Sciatic nerve (tissue), 2 donors: ENCODE data around the gene RIT2. TPM values are rescaled to one million over a fixed set of nuclear protein-coding genes. Genes with fewer than 3 reads are reported as not detected.
A peak's percentile ranks its signal among the peaks of the same experiment; 100 is the strongest.

Source experiments
- ATAC-seq: fragments of 200-7000 bp; cut with Tn5 transposase; one replicate; pipeline ENCODE4 v1.9.1; 2020; ENCODE audit warnings: mild to moderate bottlenecking, moderate library complexity
- DNase-seq: peaks from one replicate; pipeline ENCODE4 v3.0.0-alpha.2; 2020; ENCODE audit warnings: low spot score
- intact Hi-C: fragments of 100-400 bp; cut with DNase I; formaldehyde crosslinking; loops from one replicate; pipeline ENCODE4 v1.14.2; 2022
- total RNA-seq: library from RNA; stranded (reverse); fragmentation: NEBNext Ultra II Directional; extraction: Animal tissue kit (Norgen Biotek cat#: 25700); gene quantifications from one replicate; pipeline ENCODE4 v1.2.1, GENCODE V29; 2021
- donor health status: DM: no; HTN: no; CAD: no.
- donor health status: DM: no; HTN: no; CAD: no.

Gene RIT2
- total RNA-seq, 1 donor from 2014 or later: not detected

DNA sequence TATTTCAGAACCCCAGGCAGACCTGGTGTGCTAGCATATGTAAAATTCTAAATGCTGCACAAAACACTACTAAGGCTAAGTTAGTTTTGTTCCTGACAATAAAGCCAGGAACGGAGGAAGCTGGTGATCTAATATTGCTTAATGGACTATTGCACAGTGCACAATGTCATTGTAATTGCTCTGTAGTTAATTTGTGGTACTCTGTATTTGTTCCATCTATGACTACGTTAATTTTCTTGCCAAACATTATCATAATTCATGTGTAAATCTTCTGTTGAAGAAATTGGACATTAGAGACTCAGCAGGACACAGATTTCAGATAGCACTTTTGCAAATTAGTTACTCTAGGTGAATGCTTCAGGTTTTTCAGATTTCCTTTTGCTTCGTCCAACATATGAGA lies 232.3 kb downstream of the RIT2 start:
- no peak for ATAC-seq
- DNase-seq: no peak
- intact Hi-C loops: no loop called here

DNA sequence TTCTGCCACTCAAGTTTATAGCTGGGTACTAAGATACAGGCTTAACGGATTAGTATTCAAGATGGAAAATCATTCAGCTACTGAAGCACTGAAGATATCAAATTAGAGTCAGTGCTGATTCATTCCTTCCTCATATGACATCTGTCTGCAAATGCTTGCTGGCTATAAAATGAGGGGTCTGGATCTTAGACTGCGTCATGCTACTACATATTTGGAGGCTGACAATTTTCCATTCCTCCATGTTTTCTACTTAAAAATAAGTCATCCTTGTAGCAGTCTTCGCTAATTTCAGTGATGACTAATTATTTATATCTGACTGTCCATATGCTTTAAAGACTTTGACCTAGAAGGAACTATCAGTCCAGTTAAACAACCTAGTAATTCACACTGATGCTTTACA lies 233.4 kb downstream of the RIT2 start:
- intact Hi-C loops: no loop called here
- ATAC-seq (no peak), DNase-seq (no peak)

DNA sequence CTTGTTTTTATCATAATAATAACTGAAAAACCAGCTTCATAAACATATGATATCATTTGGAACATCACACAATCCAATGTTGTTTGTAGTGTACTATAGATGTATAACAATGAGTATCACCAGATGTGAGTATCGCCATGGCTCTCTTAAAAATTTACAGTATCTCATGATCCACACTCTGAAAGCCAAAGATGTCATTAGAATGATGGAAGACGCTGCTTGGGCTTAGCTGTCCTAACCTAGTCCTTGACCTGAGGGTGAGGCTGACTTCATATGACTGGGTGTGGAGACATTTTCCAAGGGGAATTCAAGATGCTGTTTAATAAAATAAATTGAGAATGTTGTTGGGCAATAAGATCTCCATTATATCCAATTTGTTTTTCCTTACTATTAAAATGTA lies 242.6 kb downstream of the RIT2 start:
- ATAC-seq (no peak), DNase-seq (no peak)
- intact Hi-C loops: no loop called here

DNA sequence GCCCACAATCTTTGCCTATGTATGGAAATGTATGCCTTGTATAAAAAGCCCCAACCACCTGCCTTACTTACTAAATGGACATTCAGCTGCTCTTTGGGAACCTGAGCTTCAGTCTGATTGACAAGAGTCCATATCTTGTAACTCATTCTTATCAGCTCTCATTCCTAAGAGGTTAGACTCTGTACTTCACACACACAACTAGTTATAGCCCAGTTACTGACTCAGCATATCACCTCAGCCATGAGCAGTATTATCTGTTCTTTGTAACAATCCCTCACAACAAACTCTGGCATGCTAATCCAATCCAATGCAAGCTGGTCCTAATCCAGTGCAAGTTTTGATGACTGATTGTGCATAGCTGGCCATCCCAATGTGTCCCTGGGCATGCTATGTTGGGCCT lies 250.6 kb downstream of the RIT2 start:
- DNase-seq: no peak
- no peak for ATAC-seq
- intact Hi-C loops: no loop called here

DNA sequence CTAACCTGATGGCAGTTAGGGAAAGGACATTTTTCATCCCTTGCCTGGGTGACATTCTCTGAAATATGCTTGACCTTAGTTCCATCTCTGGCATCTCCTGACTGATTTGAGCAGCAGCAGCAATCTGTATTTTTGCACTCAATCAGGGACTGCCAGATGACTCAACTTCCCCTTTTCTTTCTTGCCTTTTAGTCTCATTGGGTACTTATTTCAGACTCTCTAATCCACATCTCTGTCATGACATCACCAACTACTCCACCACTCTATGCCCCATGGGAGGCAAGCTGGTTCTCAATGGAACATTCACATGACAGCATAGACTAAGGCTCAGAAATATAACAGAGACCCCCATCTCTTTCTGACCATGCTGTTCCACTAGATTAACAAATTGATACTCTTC lies 254.2 kb downstream of the RIT2 start:
- ATAC-seq (no peak), DNase-seq (no peak)
- intact Hi-C loops: no loop called here

DNA sequence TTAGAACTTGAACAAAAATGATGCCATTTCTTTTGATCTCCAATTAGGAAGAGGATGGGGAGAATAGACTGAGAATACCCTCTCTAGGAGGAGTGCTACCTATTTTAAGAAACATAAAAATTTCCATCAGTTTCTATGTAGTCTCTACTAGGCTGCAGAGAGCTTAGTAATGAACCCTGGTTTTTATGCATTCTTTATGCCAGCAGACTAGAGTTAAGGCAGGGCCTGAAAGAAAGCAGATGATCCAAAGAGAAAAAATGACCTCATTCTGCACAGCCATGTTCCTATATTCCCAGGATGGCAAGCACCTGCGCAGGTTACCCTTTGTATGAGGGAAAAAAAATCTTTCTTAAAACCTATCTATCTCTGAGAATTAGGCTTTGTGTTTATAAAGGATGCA lies 254.9 kb downstream of the RIT2 start:
- intact Hi-C loops: no loop called here
- no peak for ATAC-seq
- no peak for DNase-seq

DNA sequence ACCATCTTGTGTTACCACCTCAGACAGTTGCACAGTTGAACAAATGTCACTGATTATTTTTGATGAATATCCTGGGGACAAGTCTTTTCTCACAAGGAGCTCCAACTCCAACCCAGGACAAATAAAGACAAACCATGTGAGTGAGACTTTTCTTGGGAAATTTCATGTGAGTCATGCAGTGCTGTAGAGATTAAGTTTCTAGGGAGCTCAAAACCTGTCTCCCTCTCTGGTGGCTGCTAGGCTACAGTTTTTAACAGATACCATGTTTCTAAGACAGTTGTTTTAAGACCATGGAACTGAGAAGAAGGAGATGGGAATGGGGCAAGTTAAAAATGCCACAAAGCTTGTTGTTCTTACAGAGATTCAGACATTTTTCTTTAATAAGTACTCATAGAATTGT lies 255.5 kb downstream of the RIT2 start:
- no peak for ATAC-seq
- no peak for DNase-seq

DNA sequence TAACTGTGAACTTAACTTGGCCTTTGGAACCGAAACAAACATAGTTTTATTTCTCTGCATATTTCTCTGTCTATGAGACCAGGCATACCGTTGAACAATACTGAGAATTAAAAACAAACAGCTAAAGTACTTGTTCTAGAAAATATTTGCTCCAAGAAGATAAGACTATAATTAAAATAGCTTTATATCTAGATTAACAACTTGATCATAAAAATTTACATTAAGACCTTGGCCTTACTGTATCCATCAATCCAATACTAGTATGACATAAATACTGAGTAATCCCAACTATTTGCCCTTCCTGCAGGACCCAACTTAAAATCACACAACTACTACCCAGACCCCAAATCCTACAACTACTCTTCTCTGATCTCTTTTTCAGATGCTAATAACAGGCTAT lies 260.9 kb downstream of the RIT2 start:
- no peak for ATAC-seq
- intact Hi-C loops: no loop called here
- no peak for DNase-seq

More for the DNA sequence above, 255.5 kb downstream of the RIT2 start:
- intact Hi-C loops: no loop called here

DNA sequence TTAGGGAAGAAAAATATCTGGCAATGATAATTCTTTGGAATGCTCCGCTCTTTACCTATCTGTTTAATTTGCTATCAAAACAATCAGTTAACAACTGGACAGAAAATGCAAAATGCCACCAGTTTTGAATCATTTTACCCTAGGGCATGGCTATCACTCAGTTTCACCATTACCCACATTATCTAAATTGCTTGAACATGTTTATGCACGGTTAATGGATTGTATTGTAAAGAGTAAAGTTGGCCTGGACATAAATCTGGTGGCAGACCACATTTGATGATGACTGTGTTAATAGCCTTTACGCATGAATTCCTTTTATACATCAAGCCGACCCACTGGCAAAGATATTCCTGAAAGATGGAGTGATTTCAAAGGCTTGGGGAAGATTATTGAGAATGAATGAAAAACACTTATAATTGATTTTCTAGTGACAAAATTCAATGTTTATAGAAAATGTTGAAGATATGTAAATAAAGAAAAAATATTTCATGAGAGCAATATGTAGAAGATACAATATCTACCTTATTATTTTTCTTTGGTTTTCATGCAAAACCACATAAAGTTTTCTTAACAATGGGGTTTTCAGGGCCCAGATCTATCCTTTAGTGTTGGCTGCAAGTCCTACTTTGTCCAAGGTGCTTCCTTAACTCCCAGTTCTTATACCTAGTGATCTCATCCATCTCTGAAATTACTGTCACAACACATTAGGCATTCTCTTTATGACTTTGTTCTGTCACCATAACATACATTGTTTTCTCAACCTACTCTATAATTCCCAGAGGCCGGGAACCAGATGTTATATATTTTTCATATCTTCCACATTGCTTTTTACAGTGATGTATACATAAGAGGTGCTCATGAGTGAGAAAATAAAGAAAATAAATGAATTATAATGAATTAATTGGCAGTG lies 265.1 kb downstream of the RIT2 start:
- intact Hi-C loops: no loop called here
- no peak for ATAC-seq
- DNase-seq: no peak

DNA sequence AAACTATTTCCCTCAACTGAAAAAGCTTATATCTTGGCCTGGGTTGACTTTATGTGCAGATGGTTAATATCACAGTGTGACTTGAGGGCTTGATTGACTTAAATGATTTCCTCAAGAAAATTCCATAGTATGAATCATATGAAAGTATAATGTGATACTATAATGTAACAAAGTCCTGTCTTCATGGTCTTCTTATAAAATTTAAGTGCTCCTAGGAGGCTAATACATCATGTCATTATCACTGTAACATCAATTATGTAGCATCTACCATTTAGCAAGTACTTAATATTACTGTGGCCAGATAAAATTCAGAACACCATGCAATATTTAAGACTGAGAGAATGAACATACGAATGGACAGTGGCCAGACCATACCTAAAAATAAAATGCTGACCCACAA lies 276.1 kb downstream of the RIT2 start:
- intact Hi-C loops: loop anchor here (5.0 kb wide), 1 partner anchor 1222 kb away; no protein-coding TSS in a partner anchor
- DNase-seq (no peak), ATAC-seq (no peak)

DNA sequence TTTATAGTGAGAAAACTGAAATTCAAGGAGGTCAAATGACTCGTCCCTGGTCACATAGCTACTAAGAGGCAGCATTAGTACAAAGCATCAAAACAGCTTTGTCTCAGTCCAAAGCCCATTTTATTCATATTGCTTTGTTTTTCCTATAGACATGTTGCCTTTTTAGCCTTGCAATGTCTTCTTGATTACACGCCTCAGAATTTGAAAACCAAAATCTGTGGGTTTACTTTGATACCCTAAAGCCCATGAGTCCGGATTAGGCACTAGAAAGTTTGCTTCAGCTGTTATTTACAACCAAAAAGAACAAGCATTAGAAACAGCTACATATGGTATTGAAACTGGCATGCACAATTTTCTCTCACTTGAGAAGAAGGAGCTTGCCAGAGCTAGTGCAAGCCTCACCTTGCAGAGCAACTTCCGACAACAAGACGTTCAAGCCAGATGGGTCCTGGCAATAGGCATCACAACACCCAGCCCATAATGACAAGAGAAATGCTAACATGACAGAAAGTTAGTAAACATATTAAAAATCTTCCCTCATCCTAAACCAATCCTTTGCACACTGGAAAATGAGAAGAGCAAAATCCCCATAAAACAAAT lies 276.8 kb downstream of the RIT2 start:
- ATAC-seq (no peak), DNase-seq (no peak)
- intact Hi-C loops: loop anchor here (5.0 kb wide), 1 partner anchor 1221 kb away; no protein-coding TSS in a partner anchor

DNA sequence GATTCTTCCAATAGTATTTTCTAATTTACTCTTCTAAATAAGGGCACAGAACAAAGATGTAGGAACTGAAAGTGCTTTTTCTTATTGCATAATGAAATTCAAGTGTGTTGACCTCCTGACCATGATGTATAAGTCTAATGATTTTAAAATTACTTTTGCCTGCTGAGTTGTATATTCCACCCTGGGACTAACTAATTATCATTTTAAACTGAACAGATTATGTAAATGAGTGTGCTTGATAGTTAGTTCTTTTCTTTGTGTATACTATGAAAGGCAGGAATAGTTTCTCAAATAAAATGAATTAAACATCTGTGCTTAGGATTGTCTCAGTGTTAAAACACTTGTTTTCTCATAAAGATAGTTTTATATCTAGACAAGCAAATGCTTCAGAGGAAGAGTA lies 284.5 kb downstream of the RIT2 start:
- no peak for ATAC-seq
- no peak for DNase-seq
- intact Hi-C loops: no loop called here

DNA sequence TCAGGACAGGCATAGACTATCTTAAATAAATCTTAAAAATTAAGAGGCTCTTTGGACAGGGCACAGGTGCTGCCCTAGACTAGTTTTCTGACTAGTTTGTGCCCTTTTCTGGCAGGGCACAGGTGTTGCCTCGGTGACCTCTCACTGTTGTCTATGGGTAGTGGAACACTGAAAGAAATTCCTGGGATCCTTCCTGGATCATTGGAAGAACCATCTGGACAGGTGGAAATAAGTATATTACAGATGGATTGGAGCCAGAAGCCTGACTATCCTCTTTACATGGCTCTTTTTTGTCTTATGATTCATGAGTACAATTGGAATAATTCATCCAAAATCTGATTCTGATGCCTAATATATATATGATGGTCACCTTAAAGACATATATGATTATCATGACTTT lies 286.6 kb downstream of the RIT2 start:
- DNase-seq (no peak), ATAC-seq (no peak)
- intact Hi-C loops: no loop called here

DNA sequence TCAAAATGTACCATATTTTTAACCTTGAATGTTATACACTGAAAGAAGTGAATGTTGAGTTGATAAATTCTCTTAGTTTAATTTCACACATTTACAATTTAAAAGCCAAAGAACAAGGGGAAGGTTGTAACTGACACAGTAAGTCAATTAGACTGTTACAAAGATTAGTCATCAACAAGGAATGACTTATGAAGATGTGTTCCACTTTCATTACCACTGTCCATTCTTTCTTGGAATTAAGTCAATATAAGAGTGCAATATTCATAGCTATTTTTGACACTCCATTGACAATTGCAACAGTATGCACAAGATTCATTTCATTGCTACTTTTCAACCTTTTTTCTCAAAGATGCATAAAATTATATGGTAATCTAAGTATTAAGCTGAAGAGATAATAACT lies 291.3 kb downstream of the RIT2 start:
- no peak for ATAC-seq
- no peak for DNase-seq
- intact Hi-C loops: no loop called here

DNA sequence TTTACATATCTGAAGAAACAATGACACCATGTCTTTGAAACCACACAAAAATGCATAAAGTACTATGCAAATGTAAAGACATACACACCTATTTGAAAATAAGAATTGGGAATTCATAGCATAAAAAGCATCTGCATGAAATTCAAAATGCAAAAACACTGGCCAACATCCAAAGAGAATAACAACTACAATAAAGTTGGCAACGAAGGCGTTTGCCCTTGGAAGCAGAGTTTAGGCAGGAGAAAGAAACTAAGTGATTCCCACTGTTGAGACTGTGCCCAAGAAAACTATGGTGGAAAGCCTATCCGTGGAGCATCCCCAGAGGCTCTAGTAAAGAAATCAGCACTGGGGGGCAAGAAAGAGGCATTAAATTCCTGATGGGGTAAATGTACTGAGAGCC lies 292.8 kb downstream of the RIT2 start:
- DNase-seq (no peak), ATAC-seq (no peak)
- intact Hi-C loops: no loop called here

DNA sequence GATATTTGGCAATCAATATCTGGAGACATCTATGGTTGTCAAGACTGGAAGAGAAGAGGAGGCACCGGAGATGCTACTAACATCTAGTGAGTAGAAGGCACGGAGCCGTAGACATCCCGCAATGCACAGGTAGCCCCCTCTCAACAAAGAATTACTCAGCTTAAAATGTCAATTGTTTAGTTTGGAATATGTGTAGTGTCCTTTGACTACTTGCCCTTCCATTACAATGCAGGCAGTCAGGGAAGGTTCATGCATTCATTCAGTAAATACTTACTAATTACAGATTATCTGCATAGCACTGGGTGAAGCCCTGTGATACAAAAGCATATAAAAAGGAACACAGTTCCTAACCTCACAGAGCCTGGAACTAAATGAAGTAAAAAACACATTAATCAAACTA lies 294.0 kb downstream of the RIT2 start:
- no peak for DNase-seq
- intact Hi-C loops: no loop called here
- ATAC-seq: no peak

DNA sequence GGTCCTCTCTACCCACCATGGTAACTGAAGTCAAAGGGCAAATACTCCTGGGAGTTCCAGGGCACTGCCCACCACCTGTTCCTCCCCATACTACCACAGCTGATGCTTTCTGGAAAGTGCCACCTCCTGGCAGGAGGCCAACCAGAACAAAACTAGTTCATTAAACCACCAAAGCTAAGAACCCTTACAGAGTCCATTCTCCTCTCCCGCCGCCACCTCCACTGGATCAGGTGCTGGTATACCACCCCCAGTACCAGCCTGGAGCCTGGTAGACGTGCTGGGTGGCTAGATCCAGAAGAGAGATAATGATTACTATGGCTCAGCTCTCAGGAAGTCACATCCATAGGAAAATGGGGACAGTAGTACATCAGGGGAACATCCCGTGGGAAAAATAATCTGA lies 300.9 kb downstream of the RIT2 start:
- DNase-seq (no peak), ATAC-seq (no peak)
- intact Hi-C loops: no loop called here

DNA sequence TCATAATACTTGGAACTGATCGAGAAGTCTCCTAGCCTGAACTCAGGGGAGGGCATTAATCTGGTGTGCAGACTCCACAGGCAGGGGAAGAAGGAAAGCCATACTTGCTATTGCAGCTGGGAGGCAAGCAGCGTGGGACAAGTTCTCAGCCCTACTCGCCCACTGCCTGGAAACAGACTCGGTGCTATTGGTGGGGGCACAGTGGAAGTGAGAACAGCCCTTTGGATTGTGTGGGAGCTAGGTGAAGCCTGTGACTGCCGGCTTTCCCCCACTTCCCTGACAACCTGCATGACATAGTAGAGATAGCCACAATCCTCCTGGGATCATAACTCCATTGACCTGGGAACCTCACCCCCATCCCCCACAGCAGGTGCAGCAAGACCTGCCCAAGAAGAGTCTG lies 301.3 kb downstream of the RIT2 start:
- DNase-seq (no peak), ATAC-seq (no peak)
- intact Hi-C loops: no loop called here

DNA sequence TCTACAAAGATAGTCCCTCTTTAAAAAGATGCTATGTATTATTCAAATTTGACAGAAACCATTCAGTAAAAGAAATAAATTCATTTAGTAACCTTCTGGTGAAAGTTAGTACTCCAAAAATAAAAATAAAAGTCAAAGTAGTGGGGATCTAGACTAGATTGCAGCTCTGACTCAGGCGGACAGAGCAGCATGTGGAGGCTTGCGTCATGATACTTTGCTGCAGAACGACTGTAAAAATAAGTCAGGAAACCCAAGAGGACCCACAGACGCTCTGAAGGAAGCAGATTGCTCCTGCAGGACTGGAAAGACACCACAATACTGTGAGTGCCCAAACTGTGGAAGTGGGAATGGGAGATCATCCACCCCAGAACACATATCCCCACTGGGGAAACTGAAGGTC lies 301.9 kb downstream of the RIT2 start:
- ATAC-seq: no peak
- no peak for DNase-seq
- intact Hi-C loops: no loop called here

DNA sequence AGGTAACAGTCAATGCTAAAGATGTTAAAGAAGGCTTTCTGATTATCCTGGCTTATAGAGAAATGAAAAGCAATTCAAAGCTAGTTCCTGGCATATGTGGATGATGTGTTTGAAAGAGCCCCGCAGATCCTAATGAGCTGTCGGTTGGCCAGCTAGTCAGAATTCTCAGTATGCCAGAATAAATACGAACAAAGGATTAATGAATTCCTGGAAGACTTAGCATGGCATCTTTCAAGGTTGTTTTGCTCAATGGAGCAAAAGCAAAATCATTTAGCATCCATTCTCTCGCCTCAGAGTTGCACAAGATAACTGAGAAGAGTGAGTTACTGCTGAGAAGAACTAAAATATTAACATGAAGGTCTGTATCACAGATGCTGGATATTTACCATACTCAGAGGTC lies 307.6 kb downstream of the RIT2 start:
- ATAC-seq (no peak), DNase-seq (no peak)
- intact Hi-C loops: no loop called here

DNA sequence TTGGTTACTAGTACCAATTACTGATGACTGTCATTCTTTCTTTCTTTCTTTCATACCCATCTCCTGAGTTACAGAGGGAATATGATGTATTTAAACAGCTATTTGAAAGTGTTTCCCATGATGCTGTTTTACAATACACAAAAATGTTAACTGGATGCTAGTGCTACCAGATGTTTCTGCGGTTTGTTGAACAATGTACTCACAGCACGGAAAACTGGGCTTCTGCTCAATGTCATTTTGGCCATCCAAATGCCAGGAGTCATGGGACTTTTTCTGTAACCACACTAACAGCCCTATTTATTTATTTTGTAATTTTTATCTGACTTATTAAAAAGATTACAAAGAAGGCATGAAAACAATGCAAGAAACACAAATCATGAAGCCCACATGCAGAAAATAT lies 313.8 kb downstream of the RIT2 start:
- ATAC-seq (peak; percentile 32), DNase-seq (no peak)
- intact Hi-C loops: no loop called here
